ENCODE measurements around the gene PABPN1L.
"Not testable (repeated sequence)": the region's sequence is repeated elsewhere in the genome, so short reads cannot be mapped to it uniquely, and the experiment has no call there.

PABPN1L gene

DNA sequence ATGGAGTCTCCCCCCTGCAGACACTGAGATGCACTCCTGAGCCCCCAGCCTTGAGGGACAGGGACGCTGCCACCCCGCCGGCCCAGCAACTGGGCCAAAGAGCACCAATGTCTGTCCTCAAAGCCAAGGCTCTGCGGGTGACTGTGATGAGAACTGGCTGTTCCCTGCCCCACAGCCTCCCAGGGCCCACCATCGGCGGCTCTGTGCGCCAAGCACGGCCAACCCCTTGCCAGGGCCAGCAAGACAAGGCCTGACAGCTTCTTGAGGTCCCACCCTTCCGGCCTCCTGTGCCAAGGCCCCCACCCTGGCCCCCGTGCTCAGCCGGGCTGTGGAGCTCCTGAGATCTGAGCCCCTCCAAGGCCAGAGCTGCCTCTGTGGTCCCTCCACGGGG is 34.2 kb upstream of the PABPN1L start:
- no peak for DNase-seq

DNA sequence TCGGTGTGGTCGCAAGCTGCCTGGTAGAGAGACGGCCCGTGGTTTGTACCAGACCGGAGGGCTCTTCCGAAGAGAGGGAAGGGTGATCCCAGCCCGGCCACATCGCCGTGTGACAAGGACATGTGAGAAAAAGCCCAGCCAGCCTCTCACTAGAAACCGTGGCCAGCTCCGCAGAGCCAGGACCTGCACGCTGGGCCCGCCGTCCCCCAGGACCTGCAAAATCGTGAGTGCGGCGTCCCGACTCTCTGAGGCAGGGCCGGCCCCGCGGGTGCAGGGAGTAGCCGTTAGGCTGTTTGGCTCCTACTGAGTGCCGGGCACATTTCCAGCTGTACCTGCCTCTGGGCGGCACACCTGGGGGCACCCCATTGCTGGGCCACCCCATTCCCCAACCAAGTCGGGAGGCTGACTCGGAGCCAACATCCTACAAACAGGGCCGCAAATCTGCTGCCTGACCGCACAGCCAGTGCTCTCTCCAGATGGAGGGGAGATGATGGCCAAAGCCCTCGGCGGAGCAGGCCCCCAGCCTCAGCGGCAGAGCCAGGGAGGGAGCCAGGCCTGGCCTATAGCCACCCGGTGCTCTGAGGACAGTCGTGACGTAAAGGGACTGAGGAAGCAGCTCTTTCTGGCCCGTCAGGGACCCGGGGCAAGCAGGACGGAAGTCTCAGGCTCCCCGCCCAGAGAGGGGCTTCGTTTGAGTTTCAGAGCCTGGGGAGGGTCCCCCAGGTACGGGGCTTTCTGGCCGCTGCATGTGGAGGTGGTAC is 33.6 kb upstream of the PABPN1L start:
- DNase-seq = no peak

DNA sequence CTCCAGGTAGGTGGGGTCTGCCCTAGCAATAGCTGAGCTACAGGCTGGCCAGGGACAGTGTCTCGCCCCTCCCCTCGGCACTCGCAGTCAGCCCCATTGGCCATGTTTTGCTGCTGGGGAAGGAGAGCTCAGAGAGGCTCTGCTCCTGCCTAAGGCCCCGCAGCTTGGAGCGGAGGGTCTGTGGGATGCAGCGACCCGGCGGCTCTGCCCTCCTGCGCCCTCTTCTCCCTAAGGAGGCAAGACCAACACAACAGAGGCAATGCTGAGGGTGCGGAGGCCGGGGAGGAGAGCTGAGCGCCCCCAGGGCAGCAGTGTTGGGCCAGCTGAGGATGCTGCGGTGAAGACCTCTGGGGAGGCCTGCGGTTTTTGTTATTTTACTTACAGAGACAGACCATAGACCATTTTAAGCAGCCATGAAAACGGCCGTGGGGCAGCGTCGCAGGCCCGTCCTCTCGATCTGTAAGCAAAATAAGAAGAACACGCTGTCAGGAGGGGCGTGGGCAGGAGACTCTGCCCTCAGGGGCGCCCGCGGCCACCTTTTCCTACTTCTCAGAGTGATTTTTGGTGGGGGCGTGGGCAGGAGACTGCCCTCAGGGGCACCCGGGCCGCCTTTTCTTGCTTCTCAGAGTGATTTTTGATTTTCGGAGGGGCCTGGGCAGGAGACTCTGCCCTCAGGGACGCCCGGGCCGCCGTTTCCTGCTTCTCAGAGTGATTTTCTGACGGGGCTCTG is 31.4 kb upstream of the PABPN1L start:
- DNase-seq = no peak

DNA sequence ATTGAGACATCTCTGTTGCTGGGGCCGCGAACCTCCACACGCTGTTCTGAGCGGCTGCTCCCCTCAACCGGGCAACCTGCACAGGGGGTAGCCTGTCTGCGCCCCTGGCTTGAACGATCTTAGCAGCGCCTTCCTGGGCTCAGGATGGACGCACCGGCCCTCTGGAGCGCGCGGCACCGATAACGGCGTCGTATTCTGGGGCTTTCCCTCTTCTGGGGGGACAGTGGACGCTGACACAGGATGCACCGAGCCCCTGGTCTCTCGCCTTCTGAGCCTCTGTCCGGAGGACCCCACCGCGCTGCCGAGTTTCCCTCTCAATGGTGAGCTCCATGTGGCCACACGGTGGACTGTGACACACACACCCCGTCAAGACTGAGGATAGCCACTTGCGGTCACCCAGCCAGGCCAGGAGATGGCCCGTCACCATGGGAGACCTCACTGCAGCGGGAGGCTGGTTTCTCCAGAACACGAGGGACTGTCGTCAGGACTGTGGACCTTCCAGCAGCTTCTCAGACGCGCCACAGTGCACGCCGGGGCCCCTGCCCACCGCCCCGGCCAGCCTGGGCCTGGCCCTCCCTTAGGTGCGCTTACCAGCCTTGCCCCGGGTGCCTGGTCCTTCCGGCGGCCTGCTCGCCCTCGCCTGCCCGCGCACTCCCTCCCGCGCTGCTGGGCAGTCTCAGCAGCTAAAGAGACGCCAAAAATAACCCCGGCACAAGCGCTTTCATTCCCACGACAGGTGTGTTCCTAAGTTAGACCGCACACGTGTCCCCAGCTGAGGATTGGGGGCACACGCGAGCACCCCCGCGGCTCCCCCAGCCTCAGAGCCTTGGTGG is 30.0 kb upstream of the PABPN1L start:
- no peak for DNase-seq

DNA sequence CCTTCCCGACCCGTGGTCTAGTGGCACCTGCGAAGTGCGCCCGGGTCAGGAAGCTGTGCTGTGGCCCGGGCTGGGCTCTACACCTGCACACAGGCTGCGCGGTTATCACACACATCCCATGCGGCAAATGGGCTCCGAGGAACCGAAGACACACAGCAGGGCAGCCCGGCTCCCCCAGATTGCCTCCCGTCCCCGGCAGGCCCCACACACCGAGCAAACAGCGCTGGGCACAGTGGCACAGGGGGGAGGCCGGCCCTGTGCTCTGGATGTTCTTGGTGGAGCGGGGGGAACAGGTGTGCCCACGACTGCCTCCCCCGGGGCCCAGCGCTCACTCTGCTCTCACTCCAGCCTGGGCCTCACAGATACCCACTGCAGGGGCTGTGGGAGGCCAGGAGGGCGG is 28.9 kb upstream of the PABPN1L start:
- no peak for DNase-seq

DNA sequence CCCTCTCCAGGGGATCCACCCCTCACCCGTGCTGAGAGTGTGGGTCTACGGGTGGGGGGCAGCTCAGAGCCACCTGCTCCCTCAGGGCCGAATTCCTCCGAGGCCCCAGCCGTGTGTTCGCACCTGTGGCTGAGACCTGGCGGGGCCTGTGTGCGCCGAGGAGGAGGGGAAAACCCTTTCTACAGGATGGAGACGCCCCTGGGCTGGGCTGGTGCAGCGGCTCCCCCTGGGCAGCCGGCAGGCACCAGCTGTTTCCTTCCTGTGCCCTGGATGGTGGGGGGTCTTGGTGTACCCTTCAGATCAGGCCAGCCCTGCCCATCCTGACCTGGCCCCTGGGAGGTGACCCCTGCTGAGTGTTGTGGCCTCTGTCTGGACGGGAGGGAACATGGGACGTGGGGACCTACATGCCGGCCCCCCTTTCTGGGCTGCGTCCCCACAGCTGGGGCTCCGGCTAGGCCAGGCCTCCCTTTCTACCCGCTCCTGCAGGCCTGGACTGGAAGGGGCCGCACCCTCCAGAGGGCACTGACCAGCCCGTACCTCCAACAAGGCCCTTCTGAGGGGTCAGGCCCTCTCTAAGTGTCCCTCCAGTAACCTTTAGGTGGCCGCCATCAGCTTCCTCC is 28.3 kb upstream of the PABPN1L start:
- DNase-seq = no peak

DNA sequence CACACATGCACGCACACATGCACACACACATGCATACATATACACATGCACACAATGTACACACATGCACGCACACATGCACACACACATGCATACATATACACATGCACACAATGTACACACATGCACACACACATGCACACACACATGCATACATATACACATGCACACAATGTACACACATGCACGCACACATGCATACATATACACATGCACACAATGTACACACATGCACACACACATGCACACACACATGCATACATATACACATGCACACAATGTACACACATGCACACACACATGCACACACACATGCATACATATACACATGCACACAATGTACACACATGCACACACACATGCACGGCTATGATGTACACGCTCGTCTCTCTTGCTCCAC is 27.8 kb upstream of the PABPN1L start:
- not testable (repeated sequence) for DNase-seq

DNA sequence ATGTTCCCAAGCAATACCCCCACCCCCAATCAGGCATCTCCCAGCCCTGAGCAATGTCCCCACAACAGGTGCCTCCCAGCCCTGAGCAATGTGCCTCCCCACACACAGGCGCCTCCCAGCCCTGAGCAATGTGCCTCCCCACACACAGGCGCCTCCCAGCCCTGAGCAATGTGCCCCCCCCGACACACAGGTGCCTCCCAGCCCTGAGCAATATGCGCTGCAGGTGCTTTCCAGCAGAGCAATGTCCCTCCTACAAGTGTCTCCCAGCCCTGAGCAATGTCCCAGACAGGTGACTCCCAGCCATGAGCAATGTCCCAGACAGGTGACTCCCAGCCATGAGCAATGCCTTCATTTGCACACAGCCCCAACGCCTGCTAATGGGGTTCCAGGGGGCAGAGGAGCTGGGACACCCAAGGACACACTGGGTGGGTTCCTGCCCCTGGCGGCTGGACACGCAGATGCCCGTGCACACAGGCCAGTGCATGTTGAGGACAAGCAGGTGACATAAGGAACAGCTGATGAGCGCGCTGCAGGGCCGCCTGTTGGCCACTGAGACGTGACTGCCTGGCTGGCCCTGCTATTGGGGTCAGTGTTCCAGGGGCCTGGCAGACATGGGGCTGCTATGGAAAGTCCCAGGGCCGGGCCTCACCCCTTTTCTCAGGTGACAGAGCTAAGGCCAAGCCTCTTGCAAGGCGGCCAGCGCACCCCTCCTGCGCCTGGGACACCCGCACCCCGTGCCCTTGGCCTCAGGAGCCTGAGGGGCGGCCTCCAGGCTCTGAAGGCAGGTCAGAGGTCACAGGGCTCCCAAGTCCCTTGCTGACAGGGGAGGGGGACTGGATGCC is 26.9 kb upstream of the PABPN1L start:
- DNase-seq = no peak

DNA sequence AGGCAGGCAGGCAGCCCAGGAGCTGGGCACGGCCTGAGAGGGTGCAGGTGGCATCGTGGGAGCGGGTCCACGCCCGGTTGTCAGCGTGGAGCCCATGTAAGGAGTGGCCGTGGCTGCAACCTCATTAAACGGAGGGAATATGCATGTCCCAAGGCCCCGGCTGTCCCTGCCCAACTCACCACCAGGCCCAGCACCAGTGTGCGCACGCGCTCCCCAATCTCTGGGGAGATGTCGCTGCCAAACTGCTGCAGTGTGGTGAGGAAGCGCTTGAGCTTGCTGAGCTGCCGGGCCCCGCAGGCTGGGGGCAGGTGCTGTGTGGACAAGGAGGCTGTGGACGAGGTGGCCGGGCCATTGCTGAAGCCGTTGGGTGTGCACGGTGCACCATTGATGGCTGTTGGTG is 25.6 kb upstream of the PABPN1L start:
- no peak for DNase-seq

DNA sequence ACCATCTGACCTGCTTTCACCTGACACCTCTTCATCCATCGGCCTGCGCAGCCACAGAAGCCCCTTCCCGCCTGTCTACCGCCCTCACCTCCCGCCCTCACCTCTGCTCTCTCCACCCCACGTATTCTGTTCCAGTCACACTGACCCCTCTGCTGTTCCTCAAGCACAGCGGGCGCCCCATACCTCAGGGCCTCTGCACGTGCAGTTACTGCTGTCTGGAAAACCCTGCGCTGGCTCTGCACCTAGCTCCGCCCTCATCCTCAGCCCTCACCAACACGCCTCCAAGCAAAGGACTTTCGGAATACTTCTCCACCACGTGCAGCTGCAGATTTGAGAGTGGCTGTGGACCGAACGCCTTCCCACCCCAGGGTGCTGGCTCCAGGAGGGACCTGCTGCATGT is 24.6 kb upstream of the PABPN1L start:
- DNase-seq = no peak

DNA sequence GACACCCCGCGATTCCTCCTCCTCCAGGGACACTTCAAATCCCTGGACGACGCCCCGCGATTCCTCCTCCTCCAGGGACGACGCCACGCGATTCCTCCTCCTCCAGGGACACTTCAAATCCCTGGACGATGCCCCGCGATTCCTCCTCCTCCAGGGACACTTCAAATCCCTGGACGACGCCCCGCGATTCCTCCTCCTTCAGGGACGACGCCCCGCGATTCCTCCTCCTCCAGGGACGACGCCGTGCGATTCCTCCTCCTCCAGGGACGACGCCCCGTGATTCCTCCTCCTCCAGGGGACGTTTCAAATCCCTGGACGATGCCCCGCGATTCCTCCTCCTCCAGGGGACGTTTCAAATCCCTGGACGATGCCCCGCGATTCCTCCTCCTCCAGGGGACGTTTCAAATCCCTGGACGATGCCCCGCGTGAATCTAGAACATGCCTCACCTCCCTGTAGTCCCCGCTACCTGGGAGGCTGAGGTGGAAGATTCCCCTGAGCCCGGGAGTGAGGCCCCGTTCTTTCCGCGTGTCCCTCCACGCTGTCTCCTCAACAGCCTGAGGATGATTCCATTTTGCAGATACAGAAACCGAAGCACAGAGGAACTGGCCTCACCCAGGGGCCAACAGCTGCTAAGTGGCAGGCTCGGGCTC is 23.4 kb upstream of the PABPN1L start:
- DNase-seq = not testable (repeated sequence)

DNA sequence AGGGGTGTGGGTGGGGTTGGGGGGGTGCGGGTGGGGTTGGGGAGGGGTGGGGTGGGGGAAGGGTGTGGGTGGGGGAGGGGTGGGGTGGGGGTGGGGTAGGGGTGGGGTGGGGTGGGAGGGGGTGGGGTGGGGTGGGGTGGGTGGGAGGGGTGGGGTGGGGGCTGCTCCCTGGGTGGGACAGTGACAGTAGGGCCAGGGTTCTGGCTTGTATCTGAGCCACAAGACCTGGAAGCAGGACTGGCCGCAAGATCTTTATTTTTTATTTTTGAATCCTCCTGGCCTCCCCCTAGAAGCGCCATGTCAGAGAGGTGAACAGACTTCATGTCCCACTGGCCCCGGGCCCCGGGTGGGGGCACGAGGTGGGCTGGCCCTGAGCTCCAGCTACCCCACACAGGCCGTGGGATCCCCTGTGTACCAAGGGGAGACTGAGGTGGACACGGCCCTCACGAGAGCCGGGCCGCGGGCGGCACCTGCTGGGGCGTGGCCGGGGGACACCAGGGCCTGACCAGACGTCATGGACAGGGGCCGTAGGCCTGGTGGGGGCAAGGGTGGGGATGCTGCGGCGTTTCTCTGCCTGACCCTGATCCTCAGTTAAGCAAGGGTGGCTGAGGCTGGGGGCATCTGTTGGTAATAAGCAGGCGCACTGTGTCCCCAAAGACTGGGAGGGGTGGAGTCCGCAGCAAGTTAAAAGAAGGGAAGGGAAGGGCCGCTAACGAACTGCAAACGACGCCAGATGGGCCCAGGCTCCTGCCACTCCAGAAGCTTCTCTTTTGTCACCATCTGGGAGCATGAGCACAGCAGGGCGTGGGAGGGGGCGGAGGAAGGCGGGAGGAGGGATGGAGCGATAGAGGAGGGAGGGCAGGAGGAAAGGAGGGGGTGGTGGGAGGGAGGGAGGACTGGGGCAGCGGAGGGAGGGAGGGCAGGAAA is 22.3 kb upstream of the PABPN1L start:
- no peak for DNase-seq

DNA sequence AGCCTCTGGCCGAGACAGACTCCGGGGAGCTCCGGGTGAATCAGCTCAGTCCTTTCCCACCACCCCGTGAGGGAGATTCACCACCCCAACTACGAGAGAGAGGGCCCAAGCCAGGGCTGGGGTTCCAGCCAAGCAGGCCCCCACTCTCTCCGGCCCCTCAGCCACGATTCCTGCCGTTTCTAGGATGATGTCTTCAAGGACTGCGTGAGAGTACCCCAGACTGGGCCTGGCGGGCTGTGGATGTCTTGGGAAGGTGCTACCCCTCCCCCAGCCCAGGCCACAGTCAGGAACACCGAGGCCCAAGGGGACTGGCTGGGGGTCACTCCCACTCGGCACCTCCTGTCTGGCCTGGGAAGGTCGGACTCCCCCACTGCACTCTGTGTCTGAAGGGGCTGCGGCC is 21.6 kb upstream of the PABPN1L start:
- DNase-seq = no peak

DNA sequence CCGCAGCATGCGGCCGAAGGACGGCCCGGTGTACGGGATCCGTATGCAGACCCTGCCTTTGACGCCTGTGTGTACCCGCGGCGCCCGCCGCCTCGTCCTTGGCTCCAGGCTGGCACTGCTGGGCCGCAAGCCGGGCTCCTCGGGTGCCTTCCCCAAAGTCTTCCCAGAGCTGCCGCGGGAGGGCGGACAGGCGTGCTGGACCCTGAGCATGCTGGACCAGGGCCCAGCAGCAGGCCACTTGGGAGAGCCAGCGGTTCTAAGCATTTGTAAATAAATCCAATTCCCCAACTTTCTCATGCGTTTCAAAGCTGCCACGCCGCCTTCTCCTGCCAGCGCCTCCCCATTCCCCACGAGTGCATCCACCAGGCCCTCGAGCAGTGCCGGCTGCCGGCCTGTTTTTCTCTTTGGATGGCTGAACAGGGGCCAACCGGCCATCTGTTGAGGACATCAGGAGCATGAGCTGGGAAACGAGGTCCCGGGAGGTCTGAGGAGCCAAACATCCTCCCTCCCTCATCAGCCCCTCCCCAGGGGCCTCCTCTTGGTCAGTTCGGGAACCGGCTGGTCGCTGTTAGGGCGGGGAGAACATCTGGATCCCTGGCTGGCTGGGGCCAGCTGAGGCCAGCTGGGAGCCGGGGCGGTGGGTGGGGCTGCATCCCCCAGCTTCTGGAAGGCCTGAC is 20.5 kb upstream of the PABPN1L start:
- no peak for DNase-seq

DNA sequence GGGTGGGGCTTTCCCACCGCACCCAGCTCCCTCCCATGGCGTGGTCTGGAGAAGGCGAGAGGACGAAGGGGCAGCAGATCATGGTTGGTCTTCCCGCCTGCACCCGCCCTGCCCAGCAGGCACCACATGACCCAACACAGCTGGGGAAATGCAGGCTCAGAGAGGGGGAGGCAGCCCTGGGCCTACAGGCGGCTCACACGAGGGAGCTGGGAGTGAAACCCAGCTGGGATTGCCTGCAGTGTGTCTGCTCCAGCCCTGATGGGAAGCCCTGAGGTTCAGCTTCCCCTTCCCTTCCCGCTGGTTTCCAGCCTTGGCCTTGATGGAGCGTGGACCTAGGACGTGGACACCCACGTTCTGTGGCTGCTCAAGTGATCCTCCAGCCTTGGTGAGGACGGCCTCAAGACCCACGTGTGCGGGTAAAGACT is 20.0 kb upstream of the PABPN1L start:
- DNase-seq = no peak

DNA sequence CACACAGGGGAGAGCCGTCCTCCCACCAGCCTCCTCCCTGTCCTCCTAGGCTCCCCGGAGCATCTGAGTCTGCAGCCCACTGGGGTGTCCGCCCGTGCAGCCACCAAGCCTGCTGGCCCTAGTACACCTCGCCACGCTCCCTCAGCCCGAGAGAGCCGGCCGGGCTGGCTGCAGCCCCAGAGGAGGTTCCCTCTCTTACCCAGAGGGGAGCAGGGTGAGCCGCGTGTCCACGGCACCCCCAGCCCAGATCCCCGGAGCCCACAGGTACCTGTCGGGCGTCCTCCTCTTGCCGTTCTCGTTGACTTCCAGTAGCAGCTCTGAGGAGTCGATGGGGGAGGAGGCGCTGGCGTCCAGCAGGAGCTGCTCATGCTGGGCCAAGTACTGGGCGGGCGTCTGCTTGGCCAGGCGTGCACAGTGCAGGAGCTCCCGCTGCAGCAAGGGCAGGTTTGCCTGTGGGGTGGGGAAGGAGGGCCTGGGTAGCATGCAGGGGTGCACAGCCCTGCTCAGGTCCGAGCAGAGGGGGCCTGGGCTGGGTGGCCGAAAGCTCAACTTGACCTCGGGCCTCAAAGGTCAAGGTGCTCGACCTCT is 19.3 kb upstream of the PABPN1L start:
- DNase-seq = no peak

DNA sequence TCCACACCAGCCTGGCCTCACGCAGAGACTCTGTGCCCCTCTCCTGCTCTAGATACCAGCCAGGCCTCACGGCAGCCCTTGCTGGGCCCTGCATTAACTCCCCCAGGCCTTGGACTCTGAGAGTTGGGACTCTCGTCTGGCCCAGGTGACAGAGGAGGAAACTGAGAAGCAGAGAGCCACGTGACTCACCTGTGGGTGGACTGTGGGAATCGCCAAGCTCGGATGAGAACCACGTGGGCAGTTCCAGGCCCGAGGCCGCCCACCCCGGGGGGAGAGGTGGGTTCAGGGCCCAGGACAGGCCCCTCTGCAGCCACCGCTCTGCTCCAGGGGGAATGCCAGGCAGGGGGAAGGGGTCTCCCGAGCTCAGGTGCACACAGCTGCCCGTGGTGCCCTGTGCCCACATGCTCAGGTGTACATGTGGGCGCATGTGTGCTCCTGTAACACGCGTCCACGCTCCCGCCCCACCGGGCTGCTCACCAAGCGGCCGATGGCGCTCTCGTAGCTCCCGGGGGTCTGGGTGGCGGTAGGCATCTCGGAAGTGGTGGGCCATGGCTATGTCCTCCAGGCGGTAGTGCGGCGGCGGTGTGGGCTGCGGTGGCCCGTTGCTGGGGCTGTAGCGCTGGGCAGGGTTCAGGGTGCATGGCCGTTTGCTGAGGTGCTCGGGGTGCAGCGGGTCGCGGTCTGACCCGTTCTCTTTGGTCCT is 18.3 kb upstream of the PABPN1L start:
- DNase-seq = no peak

DNA sequence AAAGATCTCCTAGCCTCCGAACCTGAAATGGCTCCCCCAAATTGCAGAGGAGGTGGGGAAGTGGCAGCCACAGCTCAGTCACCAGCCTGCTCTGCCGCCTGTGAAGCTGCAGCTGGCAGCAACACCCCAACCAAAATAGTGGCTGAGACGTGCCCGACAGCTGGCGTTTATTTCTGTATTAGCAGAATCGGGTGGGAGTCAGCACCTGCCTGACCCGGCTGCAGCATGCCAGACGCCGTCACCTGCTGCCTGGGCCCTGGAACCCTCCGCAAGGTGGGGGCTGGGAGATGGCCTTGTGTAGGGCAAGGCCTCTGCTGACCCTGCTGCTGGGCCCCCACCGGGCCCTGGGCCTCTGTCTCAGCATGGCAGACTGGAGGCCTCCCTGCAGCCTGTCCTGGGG is 17.5 kb upstream of the PABPN1L start:
- DNase-seq = no peak
